Measurements from ENCODE around the gene CMSS1.

Gene CMSS1

DNA sequence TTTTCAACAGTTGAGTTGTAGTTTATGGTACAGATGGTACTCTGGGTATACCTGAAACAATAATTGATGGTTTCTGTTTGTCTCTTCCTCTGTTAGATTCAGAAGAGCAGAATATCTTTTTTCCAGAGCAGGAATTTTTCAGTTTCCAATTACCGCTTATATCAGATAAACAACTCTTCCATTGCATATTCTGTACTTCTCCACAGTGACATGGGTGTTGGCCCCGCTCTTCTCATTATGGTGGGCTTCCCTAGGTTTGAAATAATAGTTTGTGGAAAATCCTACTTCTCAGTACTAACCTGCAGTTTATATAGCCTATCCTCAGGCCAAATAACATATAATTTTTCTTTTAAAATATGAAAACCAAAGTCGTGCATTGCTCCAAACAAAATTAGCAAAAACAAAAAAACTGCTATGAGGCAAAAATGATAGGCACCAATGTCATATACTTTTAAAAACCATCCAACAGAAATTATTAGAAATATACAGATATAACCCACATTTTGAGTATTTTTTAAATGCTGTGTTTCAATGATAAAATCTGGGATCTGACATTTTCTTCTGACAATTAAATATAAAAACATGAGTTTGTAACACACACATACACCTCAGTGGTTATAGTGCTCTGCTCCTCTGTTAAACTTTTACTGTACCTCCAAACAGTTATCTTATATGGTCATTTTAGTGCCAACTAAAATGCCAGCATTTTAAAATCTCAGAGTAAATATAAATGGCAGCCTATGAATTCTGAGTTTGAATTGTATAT lies 56.8 kb downstream of the CMSS1 start:
- no peak for DNase-seq (ENCODE audit: low read depth in 2 of 2)

DNA sequence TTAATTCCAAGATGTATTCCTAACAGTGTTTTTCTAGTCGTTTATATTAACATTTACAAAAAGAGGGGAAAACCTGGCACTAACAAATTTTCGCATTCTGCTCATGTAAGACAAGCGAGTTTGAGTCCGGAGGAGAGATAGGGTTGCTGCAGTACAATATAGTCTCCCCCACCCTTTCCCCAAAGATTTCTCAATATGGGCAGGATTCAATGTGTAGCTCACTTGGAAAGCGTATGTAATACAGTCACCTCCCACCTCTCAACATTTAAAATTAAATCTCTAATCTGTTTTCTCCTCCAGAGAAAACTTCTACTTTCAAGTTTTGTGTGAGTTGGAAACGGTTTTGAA lies 57.9 kb downstream of the CMSS1 start:
- DNase-seq (ENCODE audit: low read depth in 2 of 2): no peak

DNA sequence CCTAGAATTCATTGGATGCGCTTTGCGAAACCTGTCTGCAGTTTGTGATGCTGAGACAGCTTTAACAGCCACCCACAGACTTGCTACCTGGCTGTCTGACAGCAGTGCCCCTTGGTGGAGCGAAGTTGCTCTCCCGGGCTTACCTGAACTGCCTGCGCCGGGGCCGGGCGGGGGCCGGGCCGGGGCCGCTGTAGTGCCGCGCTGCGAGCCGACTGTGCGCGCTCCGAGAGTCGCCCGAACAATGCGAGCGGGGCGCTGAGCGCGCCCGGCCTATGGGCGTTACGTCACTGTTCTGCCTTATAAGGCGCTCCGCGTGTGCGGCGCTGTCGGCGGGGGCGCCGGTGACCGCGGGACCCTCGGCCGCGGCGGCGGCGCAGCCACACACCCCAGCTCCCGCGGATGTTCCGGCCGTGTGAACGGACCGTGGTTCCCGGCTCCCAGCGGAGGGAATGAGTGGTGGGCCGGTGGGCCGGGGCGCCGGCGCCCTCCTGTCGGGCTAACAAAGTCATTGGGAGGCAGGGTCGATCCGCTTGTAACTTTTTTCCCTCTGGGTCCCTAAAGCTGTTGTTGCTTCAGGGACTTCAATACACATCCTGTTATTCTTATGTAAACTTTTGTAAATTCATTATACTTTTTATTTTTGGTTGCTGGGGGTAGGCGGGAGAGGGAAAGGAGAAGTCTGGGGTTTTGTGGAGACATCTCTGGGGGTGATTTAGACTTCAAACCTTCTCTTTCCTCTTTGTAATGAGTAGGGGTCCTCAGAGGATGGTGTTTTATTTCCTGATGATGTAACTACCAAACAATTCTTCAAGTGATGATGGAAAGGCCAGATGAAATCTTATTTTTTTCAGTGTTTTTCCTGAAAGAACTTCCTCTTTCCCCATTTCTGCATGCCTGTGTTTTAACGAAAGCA lies 58.5 kb downstream of the CMSS1 start:
- DNase-seq (ENCODE audit: low read depth in 2 of 2): peak; percentile 44 to 45

DNA sequence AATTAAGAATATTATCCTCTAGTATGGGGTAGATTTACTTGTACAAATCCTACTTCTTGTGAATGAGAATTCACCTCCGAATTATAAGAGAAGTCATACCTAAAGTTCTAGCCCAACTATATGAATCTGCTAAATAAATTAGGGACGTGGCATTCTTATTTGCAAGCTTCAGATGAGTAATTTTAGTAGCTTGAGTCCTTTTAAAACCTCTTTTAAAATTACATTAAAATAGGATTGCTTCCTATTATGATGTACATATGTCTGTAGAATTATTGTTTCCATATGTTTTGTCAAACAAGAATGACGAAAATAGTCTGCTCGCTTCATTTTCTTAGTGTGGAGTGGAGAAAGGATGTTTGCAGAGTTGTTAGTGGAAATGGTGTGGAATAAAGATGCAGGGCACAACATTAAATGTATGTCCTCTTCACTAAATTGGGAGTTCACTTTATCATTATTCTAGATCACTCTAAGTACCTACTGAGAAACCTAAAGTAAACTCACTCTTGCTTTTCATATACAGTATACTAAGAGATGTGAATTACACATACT lies 59.4 kb downstream of the CMSS1 start:
- DNase-seq (ENCODE audit: low read depth in 2 of 2): no peak

DNA sequence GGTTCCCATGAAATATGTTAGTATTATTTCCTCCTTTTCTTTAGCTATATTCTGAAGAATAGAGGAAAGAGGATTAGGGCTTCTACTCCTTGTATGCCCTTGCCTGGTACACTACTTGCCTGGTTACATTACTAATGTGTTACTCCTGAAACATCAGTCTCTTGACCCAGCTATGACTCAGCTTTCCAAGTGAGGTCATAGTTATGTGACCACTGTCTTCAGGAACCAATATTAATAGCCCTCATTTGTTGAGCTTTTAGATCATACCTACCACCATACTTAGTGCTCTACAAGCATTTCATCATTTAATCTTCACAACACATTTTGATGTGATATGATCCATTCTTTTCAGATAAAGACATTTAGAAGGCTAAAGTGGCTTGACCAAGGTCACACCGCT lies 60.3 kb downstream of the CMSS1 start:
- no peak for DNase-seq (ENCODE audit: low read depth in 2 of 2)

DNA sequence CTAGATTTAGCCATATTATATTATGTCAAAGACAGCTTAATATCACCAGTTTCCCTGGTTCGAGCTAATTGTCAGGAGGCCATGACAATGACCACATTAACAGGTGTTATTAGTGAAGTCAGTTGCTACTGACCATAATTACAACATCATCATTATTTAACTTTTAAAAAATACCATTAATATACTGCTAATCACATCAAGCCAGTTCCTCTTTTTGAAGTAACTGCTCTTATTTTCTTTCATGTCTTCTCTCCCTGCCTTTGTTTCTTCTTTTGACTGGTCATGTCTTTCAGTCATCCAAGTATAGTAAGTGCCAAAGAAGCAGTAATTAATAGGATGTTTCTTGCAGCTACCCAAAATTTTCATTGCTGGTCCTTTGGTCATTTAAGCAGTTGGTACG lies 61.6 kb downstream of the CMSS1 start:
- DNase-seq (ENCODE audit: low read depth in 2 of 2): no peak

DNA sequence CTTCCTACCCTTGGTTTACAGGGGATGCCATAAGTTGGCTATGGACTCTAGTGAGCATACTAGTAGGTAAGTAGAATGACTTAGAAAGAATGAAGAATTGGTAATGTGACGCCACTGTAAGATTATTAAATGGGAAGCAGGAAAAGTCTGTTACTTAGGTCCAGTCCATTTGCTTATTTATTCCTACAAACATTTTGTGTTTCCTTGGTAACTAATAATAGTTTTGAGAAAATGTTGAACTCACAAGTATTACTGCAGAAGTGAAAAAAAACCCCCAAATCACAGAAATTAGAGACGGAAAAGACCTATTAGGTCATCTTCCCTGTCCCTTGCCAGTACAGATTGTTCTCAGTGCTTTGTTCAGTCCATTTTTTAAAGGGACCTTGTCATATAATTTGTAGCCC lies 63.5 kb downstream of the CMSS1 start:
- no peak for DNase-seq (ENCODE audit: low read depth in 2 of 2)

DNA sequence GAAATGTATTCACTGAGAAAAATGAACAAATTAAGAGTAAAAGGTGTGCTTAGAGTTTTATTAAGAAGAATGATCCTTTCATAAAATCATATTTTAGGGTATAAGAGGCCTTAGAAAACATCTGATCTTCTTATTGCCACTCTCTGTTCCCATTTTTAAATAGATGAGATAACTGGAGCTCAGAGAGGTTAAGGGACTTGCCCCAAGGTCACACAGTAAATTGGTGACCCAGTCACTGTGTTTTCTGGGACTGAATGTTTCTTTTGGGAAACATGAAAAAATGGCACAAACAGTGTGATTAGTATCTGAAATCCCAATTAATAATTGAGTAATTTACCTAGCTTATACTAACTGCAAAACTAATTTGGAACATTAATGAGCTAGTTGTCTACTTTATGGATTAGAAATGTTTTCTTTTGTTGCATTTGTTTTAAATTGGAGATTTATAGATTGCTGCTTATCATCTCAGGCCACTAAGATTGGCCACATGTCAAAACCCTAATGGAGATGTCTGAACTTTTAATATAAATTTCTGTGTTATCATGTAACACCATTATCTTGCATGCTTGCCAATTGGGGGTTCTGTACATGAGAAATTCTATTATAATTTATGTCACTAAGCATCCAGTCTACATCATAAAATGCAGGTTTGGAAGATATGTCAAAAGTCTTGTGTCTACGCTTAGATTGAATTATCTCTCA lies 64.9 kb downstream of the CMSS1 start:
- no peak for DNase-seq (ENCODE audit: low read depth in 2 of 2)

DNA sequence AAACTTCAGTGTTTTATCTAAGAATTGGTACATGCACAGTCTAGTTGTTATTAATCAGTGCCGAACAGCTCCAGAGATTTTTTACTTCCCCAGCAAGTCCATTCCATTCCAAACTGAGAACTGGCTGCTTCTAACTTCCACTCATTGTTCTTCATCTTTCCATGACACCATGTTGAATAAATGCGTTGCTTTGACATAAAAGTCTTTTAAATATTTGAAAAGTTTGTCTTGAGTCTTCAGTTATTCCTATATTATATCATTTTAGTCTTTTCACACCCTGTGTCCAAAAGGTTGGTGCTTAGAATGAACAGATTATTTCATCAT lies 65.4 kb downstream of the CMSS1 start:
- no peak for DNase-seq (ENCODE audit: low read depth in 2 of 2)

DNA sequence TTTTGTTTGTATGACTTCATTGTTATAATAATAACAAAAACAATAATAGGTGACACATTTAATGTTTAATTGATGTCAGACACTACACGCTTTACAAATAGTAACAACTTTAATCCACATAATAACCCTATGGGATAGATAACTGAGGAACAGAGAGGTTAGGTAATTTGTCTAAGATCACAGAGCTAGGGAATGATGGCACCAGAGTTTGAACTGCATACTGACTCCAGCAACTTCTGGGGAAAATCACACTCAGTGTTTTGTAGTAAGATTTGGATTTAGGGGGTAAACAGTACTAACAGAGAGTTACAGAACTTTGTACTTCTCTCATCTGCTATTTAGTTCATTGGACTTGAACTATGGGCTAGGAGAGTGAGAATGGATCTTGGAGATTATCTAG lies 66.0 kb downstream of the CMSS1 start:
- no peak for DNase-seq (ENCODE audit: low read depth in 2 of 2)

DNA sequence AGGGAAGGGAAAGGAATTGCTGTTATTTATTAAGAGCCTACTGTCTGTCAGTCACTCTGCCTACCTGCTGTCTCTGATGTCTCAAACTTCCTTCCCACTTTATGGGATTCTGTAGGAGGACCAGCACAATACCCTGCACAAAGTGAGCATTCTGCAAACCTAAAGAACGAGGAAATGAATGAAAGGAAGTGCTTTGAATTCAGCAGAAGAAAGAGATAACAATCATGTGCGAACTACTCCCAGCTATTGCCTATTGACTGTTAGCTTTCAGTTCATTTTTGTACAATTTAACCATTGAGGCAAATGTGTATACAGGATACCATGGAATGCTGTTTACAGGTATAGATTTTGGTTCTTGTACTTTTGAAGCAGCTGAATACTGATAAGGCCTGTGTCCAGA lies 66.8 kb downstream of the CMSS1 start:
- DNase-seq (ENCODE audit: low read depth in 2 of 2): no peak

DNA sequence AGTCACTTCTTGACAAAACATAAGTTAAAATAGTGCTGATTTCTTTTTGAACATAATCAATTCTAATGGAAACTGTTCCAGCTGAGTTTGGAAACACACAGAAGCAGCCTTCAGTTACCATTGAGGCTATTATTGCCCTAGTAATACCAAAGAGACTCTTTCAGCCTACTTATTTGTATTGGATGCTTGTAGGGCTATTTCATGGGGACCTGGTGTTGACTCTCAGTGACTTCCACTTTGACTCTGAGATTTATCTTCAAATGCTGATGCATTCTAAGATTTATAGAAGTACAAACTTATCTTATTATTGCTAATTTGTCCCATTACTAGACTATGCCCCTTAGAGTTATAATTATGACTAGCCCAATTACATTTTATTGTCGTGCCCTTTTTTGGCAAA lies 67.4 kb downstream of the CMSS1 start:
- no peak for DNase-seq (ENCODE audit: low read depth in 2 of 2)

DNA sequence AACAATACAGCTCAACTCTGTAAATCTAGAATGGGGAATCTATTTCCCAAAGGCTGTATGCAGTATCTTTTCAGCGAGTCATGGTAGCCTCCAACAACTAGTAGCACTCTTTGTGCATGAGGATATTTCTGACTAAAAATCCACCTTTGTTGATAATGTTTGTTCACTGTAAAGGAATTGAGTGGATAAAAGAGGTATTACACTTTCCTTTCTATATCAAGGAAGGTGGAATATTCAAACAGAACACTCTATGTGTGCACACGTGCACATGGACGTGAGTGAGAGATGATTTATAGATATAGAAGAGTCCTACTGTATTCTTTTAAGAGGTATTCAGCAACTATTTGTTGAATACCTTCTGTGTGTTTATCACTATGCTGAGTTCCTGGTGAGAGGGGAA lies 68.2 kb downstream of the CMSS1 start:
- DNase-seq (ENCODE audit: low read depth in 2 of 2): no peak

DNA sequence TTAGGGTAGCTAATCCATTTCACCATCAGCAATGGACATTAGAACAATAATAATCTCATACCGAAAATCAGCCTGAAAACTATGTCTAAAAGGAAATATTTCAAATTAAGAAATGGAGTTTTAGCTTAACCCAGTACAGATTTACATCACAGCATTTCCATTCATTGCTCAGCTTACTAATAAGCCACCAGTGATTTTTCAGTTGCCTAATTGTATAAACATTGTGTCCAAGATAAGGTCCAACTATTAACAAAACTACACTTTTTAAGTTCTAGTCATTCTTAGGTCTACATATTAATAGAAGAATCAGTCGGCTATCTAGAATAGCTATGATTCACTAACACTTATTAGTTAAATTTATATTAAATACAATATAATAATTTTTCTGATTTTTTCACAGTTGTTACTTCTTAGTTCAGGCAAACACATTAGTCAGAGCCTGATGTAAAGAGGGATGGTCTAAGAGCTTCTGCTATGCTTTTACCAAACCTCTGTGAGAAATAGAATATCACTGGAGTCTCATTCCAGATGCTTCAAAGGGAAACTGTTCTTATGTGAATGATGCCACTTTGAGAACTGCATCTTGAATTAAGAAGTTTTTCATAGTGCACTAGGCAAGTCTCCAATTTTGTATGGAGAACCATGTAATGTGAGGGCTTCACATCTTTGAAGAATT lies 74.1 kb downstream of the CMSS1 start:
- no peak for DNase-seq (ENCODE audit: low read depth in 2 of 2)

DNA sequence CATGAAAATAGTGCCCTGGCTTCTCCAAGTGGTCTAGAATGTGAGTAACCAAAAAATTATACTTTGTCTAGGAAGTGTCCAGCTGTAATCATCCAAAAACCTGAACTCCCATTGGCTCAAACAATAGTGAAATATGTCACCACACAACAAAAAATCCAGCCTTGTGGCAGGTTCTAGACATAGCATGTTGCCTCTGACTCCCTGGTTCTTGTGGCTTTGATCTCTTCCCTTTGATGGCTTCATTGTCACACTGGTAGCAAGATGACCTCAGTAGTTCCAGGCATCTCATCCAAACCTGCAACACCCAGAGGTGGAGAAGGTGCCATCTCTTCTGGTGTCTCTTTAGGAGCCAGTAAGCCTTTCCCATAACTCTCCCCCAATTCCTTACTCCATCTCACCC lies 74.7 kb downstream of the CMSS1 start:
- no peak for DNase-seq (ENCODE audit: low read depth in 2 of 2)

DNA sequence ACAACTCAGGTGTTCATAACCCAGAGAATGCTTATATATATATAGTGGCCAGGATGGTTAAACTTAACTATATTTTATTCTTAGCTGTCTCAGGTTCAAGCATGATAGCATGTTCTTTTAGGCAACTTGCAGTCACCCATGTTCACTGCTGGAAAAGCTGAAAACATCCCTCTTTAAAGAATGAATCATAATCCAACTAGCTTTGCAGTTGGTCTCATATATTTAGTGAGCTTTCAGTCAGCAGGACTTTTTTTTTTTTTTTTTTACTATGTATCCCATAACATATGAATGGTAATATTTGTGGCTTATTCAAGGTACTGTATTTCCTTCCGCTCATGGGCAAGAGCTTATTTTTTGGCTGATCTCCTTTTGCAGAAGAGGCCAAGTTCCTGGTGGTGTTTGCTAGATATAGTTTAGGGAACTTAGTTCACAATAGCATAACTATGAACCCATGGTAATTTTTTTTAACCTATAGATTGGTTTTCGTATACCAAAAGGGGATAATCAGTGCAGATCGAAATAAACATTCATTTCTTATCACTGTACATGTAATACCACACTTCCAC lies 77.6 kb downstream of the CMSS1 start:
- DNase-seq (ENCODE audit: low read depth in 2 of 2): no peak

DNA sequence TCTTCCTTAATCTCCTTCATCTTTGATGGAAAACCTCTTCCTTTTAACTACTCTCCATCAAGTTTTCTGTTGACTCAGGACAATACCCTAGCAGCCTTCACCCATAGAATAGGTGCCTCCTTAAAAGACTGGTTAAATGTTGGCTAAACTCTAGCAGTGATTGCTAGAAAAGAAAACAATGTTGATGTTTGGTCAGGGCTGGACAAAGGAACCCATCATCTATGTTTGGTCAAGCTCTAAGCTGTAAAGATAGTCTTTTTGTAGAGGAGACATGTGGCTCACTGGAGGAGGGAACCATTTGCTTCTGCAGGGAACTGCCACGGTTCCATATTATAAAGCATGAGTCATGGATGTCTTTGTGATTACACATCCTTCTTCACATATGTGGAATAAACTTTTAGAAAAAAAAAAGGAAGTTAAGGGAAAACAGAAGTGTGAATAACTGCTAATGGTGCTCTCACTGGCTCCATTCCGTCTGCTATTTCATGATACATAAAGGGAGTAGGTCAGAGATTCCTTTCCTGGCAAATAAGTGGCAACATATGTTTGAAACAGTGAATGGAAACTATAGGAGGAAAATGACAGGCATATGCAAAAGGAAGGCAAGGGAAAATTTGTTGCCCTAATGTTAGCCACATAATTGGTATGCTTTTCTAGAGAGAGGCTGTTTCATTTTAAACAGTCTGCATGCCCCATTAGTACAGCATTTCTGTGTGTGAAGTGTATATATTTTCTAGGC lies 78.2 kb downstream of the CMSS1 start:
- no peak for DNase-seq (ENCODE audit: low read depth in 2 of 2)

DNA sequence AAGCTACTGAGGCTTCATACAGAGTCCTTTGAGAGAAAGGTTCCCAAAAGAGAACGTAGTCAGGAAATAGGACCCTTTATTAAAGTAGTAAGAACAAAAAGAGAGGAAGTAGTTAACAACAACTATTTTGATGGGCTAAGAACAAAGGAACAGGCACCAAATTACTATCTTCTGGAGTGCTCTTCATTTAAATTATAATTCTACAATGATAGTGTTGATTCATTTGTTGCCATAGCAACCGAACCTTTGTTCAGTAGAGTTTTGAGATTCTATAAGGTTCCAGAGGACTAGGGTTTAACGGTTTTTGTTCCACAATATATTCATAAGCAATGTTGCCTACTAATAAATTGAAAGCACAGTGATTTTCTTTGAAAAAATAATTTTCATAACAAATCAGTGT lies 78.8 kb downstream of the CMSS1 start:
- no peak for DNase-seq (ENCODE audit: low read depth in 2 of 2)

DNA sequence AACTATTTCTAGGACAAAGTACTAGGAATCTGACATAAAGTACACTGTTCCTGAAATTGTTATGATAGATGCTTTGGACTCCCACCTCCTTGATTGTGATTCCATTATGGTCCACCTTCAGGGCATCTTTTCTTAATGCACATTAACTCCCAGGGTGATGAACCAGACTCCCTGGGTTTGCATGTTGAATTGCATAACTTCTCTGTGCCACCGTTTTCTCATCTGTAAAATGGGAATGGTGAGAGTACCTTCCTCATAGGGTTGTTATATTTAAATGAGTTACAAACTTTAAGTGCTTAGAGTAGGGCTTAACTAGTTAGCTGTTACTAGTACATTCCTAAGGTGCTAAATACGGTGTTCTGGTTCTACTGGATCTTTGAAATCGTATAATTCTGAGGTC lies 81.9 kb downstream of the CMSS1 start:
- DNase-seq (ENCODE audit: low read depth in 2 of 2): no peak

DNA sequence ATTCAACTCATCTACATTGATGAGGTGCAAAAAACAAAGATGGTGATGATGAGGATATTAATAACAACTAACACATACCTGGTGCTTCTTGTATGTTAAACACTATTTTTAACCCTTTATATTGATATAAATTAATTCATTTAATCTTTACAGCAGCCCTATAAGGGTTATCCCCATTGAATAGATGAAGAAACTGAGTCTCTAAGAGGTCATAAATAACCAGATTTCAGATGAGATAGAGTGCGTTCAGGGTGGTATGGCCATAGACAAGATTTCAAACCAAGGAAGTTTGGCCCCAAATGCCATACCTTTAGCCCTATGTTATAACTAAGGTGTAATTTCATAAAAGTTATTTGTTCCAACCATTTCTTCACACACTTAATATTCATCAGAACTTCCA lies 82.6 kb downstream of the CMSS1 start:
- DNase-seq (ENCODE audit: low read depth in 2 of 2): no peak
